ENCODE results near the gene PTTG1IP.

The PTTG1IP gene

DNA sequence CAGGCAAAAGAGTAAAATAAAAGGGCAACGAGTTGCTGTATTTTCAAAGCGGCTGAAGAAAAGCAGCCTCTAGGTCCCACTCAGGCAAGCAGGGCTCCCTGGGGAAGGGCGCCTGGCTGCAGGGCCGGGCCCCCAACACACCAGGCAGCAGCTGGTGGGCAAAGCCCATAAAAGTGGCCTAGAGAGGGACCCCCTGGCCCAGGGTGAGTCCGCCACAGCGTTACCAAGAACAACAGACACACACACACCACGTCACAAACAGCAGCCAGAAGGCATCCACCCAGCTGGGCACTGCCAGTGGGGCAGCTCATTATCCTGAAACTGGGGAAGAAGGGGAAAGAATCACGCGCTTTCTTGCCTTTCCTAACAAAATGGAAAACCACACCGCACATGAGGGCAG is 60.3 kb downstream of the PTTG1IP start:
- no peak overlapping the region for H3K4me3 ChIP-seq (ENCODE audit: low read depth, low read length)
- no peak for TF ChIP-seq POLR2A (IDR thresholded peaks at IDR 0.05; ENCODE audit: extremely low read depth, insufficient read length)
- no peak for TF ChIP-seq MAX (IDR thresholded peaks at IDR 0.05; ENCODE audit: low read depth, low read length)
- TF ChIP-seq, protein P1, sequence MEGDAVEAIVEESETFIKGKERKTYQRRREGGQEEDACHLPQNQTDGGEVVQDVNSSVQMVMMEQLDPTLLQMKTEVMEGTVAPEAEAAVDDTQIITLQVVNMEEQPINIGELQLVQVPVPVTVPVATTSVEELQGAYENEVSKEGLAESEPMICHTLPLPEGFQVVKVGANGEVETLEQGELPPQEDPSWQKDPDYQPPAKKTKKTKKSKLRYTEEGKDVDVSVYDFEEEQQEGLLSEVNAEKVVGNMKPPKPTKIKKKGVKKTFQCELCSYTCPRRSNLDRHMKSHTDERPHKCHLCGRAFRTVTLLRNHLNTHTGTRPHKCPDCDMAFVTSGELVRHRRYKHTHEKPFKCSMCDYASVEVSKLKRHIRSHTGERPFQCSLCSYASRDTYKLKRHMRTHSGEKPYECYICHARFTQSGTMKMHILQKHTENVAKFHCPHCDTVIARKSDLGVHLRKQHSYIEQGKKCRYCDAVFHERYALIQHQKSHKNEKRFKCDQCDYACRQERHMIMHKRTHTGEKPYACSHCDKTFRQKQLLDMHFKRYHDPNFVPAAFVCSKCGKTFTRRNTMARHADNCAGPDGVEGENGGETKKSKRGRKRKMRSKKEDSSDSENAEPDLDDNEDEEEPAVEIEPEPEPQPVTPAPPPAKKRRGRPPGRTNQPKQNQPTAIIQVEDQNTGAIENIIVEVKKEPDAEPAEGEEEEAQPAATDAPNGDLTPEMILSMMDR (IDR thresholded peaks at IDR 0.05; ENCODE audit: low read depth, low read length), result no peak
- TF ChIP-seq MYC (IDR thresholded peaks at IDR 0.05; ENCODE audit: low read depth, low read length), result no peak
- no peak for DNase-seq (ENCODE audit: low read depth)

DNA sequence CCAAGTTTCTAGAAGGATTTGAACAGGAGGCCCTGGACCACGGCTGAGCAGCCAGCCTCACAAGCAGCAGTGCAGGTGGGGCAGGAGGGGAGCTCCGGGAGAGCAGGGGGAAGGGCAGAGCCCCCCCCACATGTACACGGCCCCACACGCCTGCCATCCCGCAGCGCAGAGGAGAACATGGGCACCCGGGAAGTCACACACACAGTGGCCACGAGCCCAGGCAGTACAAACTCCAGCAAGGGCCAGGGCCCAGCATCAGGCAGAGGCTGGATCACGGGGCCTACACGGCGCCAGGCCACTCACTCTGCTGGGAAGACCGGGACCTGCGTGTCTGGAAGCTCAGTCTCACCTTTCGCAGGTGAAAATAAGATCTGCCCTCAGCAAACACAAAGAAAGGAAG is 60.9 kb downstream of the PTTG1IP start:
- no peak overlapping the region for H3K4me3 ChIP-seq (ENCODE audit: low read depth, low read length)
- TF ChIP-seq MAX (IDR thresholded peaks at IDR 0.05; ENCODE audit: low read depth, low read length), result no peak
- no peak for TF ChIP-seq MYC (IDR thresholded peaks at IDR 0.05; ENCODE audit: low read depth, low read length)
- no peak for TF ChIP-seq POLR2A (IDR thresholded peaks at IDR 0.05; ENCODE audit: extremely low read depth, insufficient read length)
- TF ChIP-seq, protein P1 (IDR thresholded peaks at IDR 0.05; ENCODE audit: low read depth, low read length), result no peak
- no peak for DNase-seq (ENCODE audit: low read depth)

GRCh38 chr21:44810779-44811178 is 62.7 kb downstream of the PTTG1IP start:
- DNase-seq (ENCODE audit: low read depth), result no peak
- no peak overlapping the region for H3K4me3 ChIP-seq (ENCODE audit: low read depth, low read length)
- TF ChIP-seq MAX (IDR thresholded peaks at IDR 0.05; ENCODE audit: low read depth, low read length) (no peak), MYC (IDR thresholded peaks at IDR 0.05; ENCODE audit: low read depth, low read length) (no peak), POLR2A (IDR thresholded peaks at IDR 0.05; ENCODE audit: extremely low read depth, insufficient read length) (no peak)
- TF ChIP-seq, protein P1 (IDR thresholded peaks at IDR 0.05; ENCODE audit: low read depth, low read length), result no peak

GRCh38 chr21:44805859-44806258 is 67.6 kb downstream of the PTTG1IP start:
- H3K4me3 ChIP-seq (ENCODE audit: low read depth, low read length), result no peak overlapping the region
- DNase-seq (ENCODE audit: low read depth), result no peak
- TF ChIP-seq MAX (IDR thresholded peaks at IDR 0.05; ENCODE audit: low read depth, low read length) (no peak), POLR2A (IDR thresholded peaks at IDR 0.05; ENCODE audit: extremely low read depth, insufficient read length) (no peak), MYC (IDR thresholded peaks at IDR 0.05; ENCODE audit: low read depth, low read length) (no peak)
- TF ChIP-seq, protein P1 (IDR thresholded peaks at IDR 0.05; ENCODE audit: low read depth, low read length), result no peak

GRCh38 chr21:44805226-44805625 is 68.3 kb downstream of the PTTG1IP start:
- H3K4me3 ChIP-seq (ENCODE audit: low read depth, low read length), result no peak overlapping the region
- DNase-seq (ENCODE audit: low read depth), result no peak
- TF ChIP-seq, protein P1 (IDR thresholded peaks at IDR 0.05; ENCODE audit: low read depth, low read length), result no peak
- no peak for TF ChIP-seq MAX (IDR thresholded peaks at IDR 0.05; ENCODE audit: low read depth, low read length)
- TF ChIP-seq POLR2A (IDR thresholded peaks at IDR 0.05; ENCODE audit: extremely low read depth, insufficient read length), result no peak
- TF ChIP-seq MYC (IDR thresholded peaks at IDR 0.05; ENCODE audit: low read depth, low read length), result no peak

DNA sequence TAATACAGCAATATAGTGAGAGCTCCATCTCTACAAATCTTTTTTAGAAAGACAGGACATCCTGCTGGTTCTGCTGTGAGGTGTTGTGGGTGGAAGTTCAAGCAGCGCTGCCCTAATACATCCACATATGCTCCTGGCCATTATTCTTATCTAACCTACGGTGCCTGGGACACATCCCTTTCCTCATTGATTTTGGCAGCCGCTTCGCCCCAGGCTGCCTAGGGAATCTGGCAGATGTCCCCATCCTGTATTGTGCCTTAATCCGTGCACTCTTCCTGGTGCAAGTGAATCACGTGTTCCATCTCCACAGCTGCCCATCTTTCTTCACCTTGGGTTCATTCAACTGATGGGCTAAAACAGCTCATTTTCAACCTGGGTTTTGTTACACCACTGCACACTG is 68.7 kb downstream of the PTTG1IP start:
- no peak for DNase-seq (ENCODE audit: low read depth)
- TF ChIP-seq, protein P1 (IDR thresholded peaks at IDR 0.05; ENCODE audit: low read depth, low read length), result no peak
- TF ChIP-seq POLR2A (IDR thresholded peaks at IDR 0.05; ENCODE audit: extremely low read depth, insufficient read length) (no peak), MAX (IDR thresholded peaks at IDR 0.05; ENCODE audit: low read depth, low read length) (no peak), MYC (IDR thresholded peaks at IDR 0.05; ENCODE audit: low read depth, low read length) (no peak)
- H3K4me3 ChIP-seq (ENCODE audit: low read depth, low read length), result no peak overlapping the region
